HFFc6 (cell line): ENCODE measurements around the gene ERG. TPM values are rescaled to one million over a fixed set of nuclear protein-coding genes. Genes with fewer than 3 reads are reported as not detected.

Source experiments
- DNase-seq: peaks from one replicate; pipeline ENCODE4 v3.0.0-alpha.2; 2018
- H3K27ac Mint-ChIP-seq: 2 replicates; pipeline ENCODE4 v1.8.0; 2020; ENCODE audit warnings: mild to moderate bottlenecking, mixed read lengths
- H3K27me3 Mint-ChIP-seq: 2 replicates; pipeline ENCODE4 v1.8.0; 2021; ENCODE audit warnings: mild to moderate bottlenecking, moderate library complexity, mixed read lengths; ENCODE audit not compliant: insufficient read depth
- H3K36me3 Mint-ChIP-seq: 2 replicates; pipeline ENCODE4 v1.8.0; 2021; ENCODE audit warnings: low read depth, mixed read lengths
- H3K4me1 Mint-ChIP-seq: 2 replicates; pipeline ENCODE4 v1.8.0; 2020; ENCODE audit warnings: low read depth, mixed read lengths
- H3K4me3 Mint-ChIP-seq: 2 replicates; pipeline ENCODE4 v1.8.0; 2020; ENCODE audit warnings: mild to moderate bottlenecking, moderate library complexity, mixed read lengths
- H3K9me3 Mint-ChIP-seq: 2 replicates; pipeline ENCODE4 v1.8.0; 2020; ENCODE audit warnings: mild to moderate bottlenecking, mixed read lengths
- total RNA-seq, 6 experiments: library from RNA; stranded (reverse); fragmentation: NEBNext Ultra II Directional; extraction: Animal tissue kit (Norgen Biotek cat#: 25700); gene quantifications; 2 replicates in 1 of 6; 3 replicates in 5 of 6; pipeline ENCODE4 v1.2.3, GENCODE V29; 2021
- TF ChIP-seq, protein P1 (sequence below): fragments of 200-600 bp; sonication (generic); IDR thresholded peaks from 2 replicates; pipeline ENCODE4 v1.5.0; 2021; ENCODE audit warnings: antibody characterized with exemption, mild to moderate bottlenecking

The ERG gene
- total RNA-seq, 6 experiments from 2014 or later: not detected

DNA sequence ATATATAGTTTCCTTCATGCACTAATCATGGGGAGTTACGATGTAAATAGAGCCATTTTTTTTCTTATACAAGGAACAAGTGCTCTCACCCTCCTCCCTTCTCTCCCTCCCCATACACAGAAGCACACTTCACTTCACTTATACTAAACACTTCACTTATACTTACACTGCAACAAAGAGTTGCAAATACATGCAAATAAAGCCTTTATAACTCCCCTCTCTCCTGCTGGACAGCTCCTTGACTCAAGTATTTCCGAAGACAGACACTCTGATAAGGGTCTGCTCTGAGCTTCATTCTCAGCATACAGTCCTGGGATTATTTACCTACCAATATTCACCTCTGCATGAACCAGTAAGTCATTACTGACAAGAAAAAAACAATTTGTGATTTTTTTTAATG, 35.6 kb upstream of the ERG start:
- Mint-ChIP-seq H3K4me1 (no peaks in the 10 kb centered on the region), H3K9me3 (no peaks in the 10 kb centered on the region), H3K36me3 (no peaks in the 10 kb centered on the region), H3K27me3 (peaks cover 29% of the 10 kb centered on the region), H3K4me3 (no peak overlapping the region), H3K27ac (no peak overlapping the region)
- TF ChIP-seq, protein P1, sequence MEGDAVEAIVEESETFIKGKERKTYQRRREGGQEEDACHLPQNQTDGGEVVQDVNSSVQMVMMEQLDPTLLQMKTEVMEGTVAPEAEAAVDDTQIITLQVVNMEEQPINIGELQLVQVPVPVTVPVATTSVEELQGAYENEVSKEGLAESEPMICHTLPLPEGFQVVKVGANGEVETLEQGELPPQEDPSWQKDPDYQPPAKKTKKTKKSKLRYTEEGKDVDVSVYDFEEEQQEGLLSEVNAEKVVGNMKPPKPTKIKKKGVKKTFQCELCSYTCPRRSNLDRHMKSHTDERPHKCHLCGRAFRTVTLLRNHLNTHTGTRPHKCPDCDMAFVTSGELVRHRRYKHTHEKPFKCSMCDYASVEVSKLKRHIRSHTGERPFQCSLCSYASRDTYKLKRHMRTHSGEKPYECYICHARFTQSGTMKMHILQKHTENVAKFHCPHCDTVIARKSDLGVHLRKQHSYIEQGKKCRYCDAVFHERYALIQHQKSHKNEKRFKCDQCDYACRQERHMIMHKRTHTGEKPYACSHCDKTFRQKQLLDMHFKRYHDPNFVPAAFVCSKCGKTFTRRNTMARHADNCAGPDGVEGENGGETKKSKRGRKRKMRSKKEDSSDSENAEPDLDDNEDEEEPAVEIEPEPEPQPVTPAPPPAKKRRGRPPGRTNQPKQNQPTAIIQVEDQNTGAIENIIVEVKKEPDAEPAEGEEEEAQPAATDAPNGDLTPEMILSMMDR: no peak
- DNase-seq: no peak

DNA sequence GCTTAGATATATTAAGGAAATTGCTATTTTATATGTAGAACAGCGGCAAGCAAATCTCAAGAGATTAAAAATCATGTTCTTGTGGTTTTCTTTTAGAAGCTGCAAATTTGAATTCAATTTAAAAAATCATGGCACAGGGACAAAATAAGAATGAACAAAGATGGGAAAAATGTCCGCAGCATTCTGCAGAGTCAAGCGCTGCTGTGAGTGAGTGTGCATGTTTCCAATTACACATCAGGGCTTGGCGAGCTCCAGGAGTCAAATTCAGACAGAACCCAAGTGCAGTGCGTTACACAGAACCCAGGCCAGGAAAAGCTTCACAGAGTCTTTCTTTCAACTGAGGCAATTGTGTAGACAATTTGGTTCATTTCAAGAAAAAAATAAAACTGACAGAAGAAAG, 33.3 kb upstream of the ERG start:
- Mint-ChIP-seq H3K9me3 (no peaks in the 10 kb centered on the region), H3K27ac (no peak overlapping the region), H3K36me3 (no peaks in the 10 kb centered on the region), H3K27me3 (peaks cover 27% of the 10 kb centered on the region), H3K4me3 (no peak overlapping the region), H3K4me1 (no peaks in the 10 kb centered on the region)
- TF ChIP-seq, protein P1: no peak
- no peak for DNase-seq

DNA sequence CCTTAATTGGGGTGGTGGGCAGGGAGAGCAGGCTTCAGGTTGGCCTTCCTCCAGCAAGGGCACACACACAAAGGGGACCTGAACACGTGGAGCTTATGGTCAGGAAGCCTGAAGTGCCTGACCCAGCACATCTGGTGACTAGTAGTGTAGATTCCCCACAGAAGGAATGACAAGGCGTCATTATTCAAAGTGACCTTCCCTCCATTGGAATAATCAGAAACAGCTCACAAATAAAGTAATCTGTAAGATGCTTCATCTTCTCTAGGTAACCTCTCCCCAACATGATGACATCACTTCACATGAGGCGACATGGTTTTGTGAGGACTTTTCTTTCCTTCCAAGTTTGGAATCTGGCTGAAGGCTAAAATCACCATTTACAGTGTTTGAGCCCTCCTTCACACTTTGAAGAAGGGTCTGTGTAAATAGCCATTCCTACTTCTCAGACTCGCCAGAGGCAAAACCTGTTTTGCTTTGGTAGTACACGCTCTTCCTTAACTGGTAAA, 32.8 kb upstream of the ERG start:
- H3K27me3 Mint-ChIP-seq: peaks cover 27% of the 10 kb centered on the region
- no peaks in the 10 kb centered on the region for H3K36me3 Mint-ChIP-seq
- DNase-seq: no peak
- TF ChIP-seq, protein P1: no peak
- H3K4me3 Mint-ChIP-seq: no peak overlapping the region
- H3K4me1 Mint-ChIP-seq: no peaks in the 10 kb centered on the region
- H3K9me3 Mint-ChIP-seq: no peaks in the 10 kb centered on the region
- no peak overlapping the region for H3K27ac Mint-ChIP-seq

DNA sequence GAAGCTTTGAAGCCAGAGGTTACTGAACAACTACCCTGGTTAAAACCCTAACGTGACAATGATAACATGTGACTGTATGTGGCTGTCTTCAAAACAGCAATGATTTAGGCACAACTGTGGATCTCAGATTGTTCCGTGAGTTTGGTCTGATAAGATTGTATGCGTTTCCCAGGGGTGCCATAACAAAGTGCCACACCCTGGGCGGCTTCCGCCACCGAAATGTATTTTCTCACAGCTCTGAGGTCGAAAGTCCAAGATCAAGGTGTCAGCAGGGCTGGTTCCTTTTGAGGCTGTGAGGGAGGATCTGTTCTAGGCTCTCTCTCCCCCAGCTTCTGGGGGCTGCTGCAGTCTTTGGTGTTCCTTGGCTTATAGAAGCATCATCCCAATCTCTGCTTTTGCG, 29.5 kb upstream of the ERG start:
- Mint-ChIP-seq H3K27me3 (peaks cover 37% of the 10 kb centered on the region), H3K27ac (no peak overlapping the region), H3K36me3 (no peaks in the 10 kb centered on the region), H3K4me3 (no peak overlapping the region), H3K9me3 (no peaks in the 10 kb centered on the region), H3K4me1 (no peaks in the 10 kb centered on the region)
- DNase-seq: no peak
- TF ChIP-seq, protein P1: no peak

DNA sequence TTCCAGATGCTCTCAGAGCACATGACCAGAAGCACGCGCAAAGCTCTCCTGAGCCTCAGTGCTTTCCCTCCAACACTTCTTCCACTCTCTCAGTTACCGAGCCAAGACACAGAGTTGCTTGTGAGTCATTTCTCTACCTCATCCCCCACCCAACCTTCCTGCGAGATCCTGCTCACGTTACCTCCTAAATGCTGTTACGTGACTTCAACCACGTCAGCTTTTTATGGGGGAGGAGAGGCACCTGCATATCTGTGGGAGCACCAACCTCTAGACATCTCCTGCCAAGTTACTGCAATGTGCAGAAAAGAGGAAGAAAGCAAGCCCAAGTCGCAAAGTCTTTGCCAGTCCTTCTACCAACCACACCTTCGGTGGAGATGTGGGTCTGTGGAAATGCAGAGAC, 27.2 kb upstream of the ERG start:
- Mint-ChIP-seq H3K36me3 (no peaks in the 10 kb centered on the region), H3K27ac (no peak overlapping the region), H3K27me3 (peaks cover 31% of the 10 kb centered on the region)

More for the DNA sequence above, 27.2 kb upstream of the ERG start:
- Mint-ChIP-seq H3K4me3 (no peak overlapping the region), H3K9me3 (no peaks in the 10 kb centered on the region), H3K4me1 (no peaks in the 10 kb centered on the region)
- TF ChIP-seq, protein P1: no peak
- DNase-seq: no peak
